ENCODE results near the gene PARP6.

DNA sequence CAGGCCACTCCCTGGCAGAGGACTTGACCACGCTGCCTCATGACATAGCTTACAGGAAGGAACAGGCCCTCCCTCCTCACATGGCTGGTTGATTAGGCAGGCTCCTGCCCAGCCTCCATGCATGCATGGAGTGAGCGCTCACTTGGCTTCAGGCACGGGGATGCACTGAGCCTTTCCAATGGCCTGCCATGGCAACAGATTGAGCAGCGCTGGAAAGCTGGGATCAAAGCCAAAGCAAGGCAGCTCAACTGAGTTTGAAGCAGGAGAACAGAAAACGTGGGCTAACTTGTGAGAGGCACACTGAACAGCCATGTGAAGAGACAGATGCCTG, 68.9 kb downstream of the PARP6 start:
- TF ChIP-seq, protein P1, sequence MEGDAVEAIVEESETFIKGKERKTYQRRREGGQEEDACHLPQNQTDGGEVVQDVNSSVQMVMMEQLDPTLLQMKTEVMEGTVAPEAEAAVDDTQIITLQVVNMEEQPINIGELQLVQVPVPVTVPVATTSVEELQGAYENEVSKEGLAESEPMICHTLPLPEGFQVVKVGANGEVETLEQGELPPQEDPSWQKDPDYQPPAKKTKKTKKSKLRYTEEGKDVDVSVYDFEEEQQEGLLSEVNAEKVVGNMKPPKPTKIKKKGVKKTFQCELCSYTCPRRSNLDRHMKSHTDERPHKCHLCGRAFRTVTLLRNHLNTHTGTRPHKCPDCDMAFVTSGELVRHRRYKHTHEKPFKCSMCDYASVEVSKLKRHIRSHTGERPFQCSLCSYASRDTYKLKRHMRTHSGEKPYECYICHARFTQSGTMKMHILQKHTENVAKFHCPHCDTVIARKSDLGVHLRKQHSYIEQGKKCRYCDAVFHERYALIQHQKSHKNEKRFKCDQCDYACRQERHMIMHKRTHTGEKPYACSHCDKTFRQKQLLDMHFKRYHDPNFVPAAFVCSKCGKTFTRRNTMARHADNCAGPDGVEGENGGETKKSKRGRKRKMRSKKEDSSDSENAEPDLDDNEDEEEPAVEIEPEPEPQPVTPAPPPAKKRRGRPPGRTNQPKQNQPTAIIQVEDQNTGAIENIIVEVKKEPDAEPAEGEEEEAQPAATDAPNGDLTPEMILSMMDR (IDR thresholded peaks at IDR 0.05) = no peak
- TF ChIP-seq EZH2 (IDR thresholded peaks at IDR 0.05; ENCODE audit: borderline replicate concordance, insufficient read depth, low read depth, low read length, poor library complexity, severe bottlenecking) = no peak

Measured in B cell (primary cell).